ENCODE data around the gene CRISPLD2.

The CRISPLD2 gene

GRCh38 chr16:84957792-84958191 is 138.0 kb downstream of the CRISPLD2 start:
- DNase-seq (ENCODE audit: low spot score): no peak

Data from CD4-positive, alpha-beta T cell treated with Interleukin-2 at 100 ng/mL for 4 hours (primary cell).